ENCODE results near the gene ADH5. TPM values are rescaled to one million over a fixed set of nuclear protein-coding genes. Genes with fewer than 3 reads are reported as not detected.
A peak's percentile ranks its signal among the peaks of the same experiment; 100 is the strongest.

Gene ADH5
- total and polyA plus RNA-seq, 2 of the 8 experiments (the other 6 are each of a cell fraction or from before 2014, with no cell fraction given), result 223 to 327 TPM

- TF ChIP-seq RAD21 (IDR thresholded peaks at IDR 0.05 in 1 of 2, conservative IDR thresholded peaks at IDR 0.05 in 1 of 2; ENCODE audit: low read depth in 2 of 2, low read length in 2 of 2) (peak in 1 of 2 experiments; percentile 40; a peak in 3 of 4 replicates), MAFK (IDR thresholded peaks at IDR 0.05; ENCODE audit: low read depth, low read length) (no peak), NRF1 (IDR thresholded peaks at IDR 0.05; ENCODE audit: low read depth, low read length) (no peak), SP2 (IDR thresholded peaks at IDR 0.05; ENCODE audit: low read length) (no peak), GTF2F1 (IDR thresholded peaks at IDR 0.05; ENCODE audit: borderline replicate concordance, low read depth, low read length) (no peak)
- TF ChIP-seq, protein P1, sequence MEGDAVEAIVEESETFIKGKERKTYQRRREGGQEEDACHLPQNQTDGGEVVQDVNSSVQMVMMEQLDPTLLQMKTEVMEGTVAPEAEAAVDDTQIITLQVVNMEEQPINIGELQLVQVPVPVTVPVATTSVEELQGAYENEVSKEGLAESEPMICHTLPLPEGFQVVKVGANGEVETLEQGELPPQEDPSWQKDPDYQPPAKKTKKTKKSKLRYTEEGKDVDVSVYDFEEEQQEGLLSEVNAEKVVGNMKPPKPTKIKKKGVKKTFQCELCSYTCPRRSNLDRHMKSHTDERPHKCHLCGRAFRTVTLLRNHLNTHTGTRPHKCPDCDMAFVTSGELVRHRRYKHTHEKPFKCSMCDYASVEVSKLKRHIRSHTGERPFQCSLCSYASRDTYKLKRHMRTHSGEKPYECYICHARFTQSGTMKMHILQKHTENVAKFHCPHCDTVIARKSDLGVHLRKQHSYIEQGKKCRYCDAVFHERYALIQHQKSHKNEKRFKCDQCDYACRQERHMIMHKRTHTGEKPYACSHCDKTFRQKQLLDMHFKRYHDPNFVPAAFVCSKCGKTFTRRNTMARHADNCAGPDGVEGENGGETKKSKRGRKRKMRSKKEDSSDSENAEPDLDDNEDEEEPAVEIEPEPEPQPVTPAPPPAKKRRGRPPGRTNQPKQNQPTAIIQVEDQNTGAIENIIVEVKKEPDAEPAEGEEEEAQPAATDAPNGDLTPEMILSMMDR (IDR thresholded peaks at IDR 0.05; ENCODE audit: control extremely low read depth in 1 of 3, insufficient read depth in 1 of 3, low read depth in 1 of 3, low read length in 3 of 3), result no peak
- Histone ChIP-seq H3K23me2 (ENCODE audit: low read depth, low read length) (no peaks in the 10 kb centered on the region), H3K14ac (ENCODE audit: insufficient read length) (no peak overlapping the region), H3K9ac (replicated peaks in 1 of 4; ENCODE audit: extremely low read depth in 1 of 4, low read depth in 3 of 4, low read length in 3 of 4) (no peak overlapping the region), H3K4ac (replicated peaks; ENCODE audit: insufficient read length, low read depth, low read length) (no peak overlapping the region), H2BK15ac (ENCODE audit: low read length) (no peak overlapping the region), H3K9me3 (ENCODE audit: insufficient read depth in 2 of 2, low read depth in 1 of 2, low read length in 1 of 2) (peaks cover 0 to 6% of the 10 kb centered on the region in 2 experiments; a peak in 3 of 4 replicates), H3K4me3 (ENCODE audit: extremely low read depth in 1 of 4, insufficient read depth in 2 of 4, low read depth in 3 of 4, low read length in 4 of 4) (no peak overlapping the region), H4K5ac (ENCODE audit: insufficient read length, low read depth, low read length) (no peak overlapping the region), H3K4me2 (ENCODE audit: insufficient read depth in 1 of 2, low read depth in 2 of 2, low read length in 2 of 2) (no peak overlapping the region), H4K91ac (replicated peaks; ENCODE audit: insufficient read length, low read length) (no peak overlapping the region), H3K79me2 (ENCODE audit: control insufficient read depth in 1 of 2, insufficient read depth in 2 of 2, low read length in 2 of 2) (no peaks in the 10 kb centered on the region), H3K27ac (ENCODE audit: low read depth, low read length) (no peak overlapping the region), H2AK5ac (ENCODE audit: low read depth, low read length) (no peak overlapping the region), H2BK120ac (replicated peaks; ENCODE audit: low read depth, low read length) (no peak overlapping the region), H3K56ac (replicated peaks; ENCODE audit: insufficient read length, low read depth, low read length) (no peak overlapping the region), H2BK12ac (ENCODE audit: low read depth, low read length) (no peak overlapping the region), H4K20me1 (replicated peaks in 1 of 2; ENCODE audit: control insufficient read depth in 1 of 2, insufficient read depth in 2 of 2, low read length in 2 of 2) (no peaks in the 10 kb centered on the region), H4K8ac (ENCODE audit: extremely low read depth, insufficient read depth, low read length) (no peak overlapping the region), H3K18ac (ENCODE audit: extremely low read depth, low read length) (no peak overlapping the region), H3K4me1 (replicated peaks in 1 of 4; ENCODE audit: control insufficient read depth in 3 of 4, insufficient read depth in 4 of 4, low read length in 3 of 4) (no peaks in the 10 kb centered on the region; a peak in 1 of 7 replicates), H3K27me3 (replicated peaks in 1 of 4; ENCODE audit: control insufficient read depth in 3 of 4, extremely low read depth in 1 of 4, insufficient read depth in 3 of 4, low read length in 3 of 4) (no peaks in the 10 kb centered on the region), H3K36me3 (ENCODE audit: control insufficient read depth in 2 of 4, insufficient read depth in 4 of 4, low read length in 3 of 4) (peaks cover 0 to 4% (median 0%) of the 10 kb centered on the region in 4 experiments; a peak in 1 of 8 replicates), H2AFZ (ENCODE audit: low read length) (no peak overlapping the region), H3K23ac (ENCODE audit: insufficient read length) (no peak overlapping the region), H2BK20ac (ENCODE audit: low read length) (no peak overlapping the region), H2BK5ac (ENCODE audit: low read depth, low read length) (no peak overlapping the region), H3K79me1 (ENCODE audit: low read depth, low read length) (no peaks in the 10 kb centered on the region)
- 55% methylated on average over 9 of the region's 9 CpGs; no CpG with 5 or more reads in 1 of the 2 experiments for WGBS, 2 experiments (ENCODE audit: extremely low coverage in 1 of 2, insufficient coverage in 1 of 2, insufficient read length in 1 of 2, insufficient replicate concordance in 2 of 2, low coverage in 1 of 2, low lambda C conversion rate in 2 of 2, missing lambda C conversion rate in 1 of 2)
- ChIA-PET POLR2A (ENCODE audit: partially characterized antibody) (no interaction called here), CTCF (ENCODE audit: partially characterized antibody) (interaction anchor here (0.7 to 2.5 kb wide), 6 partner anchors 24 to 343 kb away, joined by 3 to 12 read pairs (median 3); no protein-coding TSS in a partner anchor)
- peak; percentile 32 for FAIRE-seq
- DNase-seq (ENCODE audit: low read depth in 1 of 2, low spot score in 2 of 2), result no peak
Measured at GRCh38 chr4:99117876-99118693, 29.5 kb upstream of the ADH5 start.
